A549 (cell line): ENCODE measurements around the gene HPCAL1. TPM values are rescaled to one million over a fixed set of nuclear protein-coding genes. Genes with fewer than 3 reads are reported as not detected.

Experiments used
- ATAC-seq, 2 experiments: fragments of 200-7000 bp in 1 of 2; fragments of >200 bp in 1 of 2; cut with Nextera tagmentation in 1 of 2; cut with Tn5 transposase in 1 of 2; 3 replicates each; pipeline versions ENCODE4 v1.8.0 to v1.9.1; 2018 to 2020; ENCODE audit warnings: mild to moderate bottlenecking in 1 of 2, moderate library complexity in 1 of 2
- CTCF ChIA-PET: fragments of 300-600 bp; sonication (Branson Sonifier 250); formaldehyde crosslinking; extraction: SDS; loops from one replicate; lab custom pipeline; 2021; ENCODE audit warnings: antibody characterized with exemption, inconsistent platforms; lab: Yijun Ruan, JAX
- POLR2A ChIA-PET: fragments of 350-600 bp; formaldehyde crosslinking; extraction: SDS; loops from one replicate; lab custom pipeline; 2021; ENCODE audit warnings: antibody characterized with exemption, inconsistent platforms; lab: Yijun Ruan, JAX
- DNase-seq, 2 experiments: peaks; one replicate each; pipeline versions ENCODE4 v3.0.0 to v3.0.0-alpha.2; 2011 to 2016; ENCODE audit warnings: low read depth in 1 of 2, low spot score in 1 of 2
- FAIRE-seq: peaks from 2 replicates; lab custom pipeline; 2011; peaks lifted over from hg19 to GRCh38; lab: Jason Lieb, UNC
- H3K27ac ChIP-seq, 2 experiments: fragments of >200 bp; sonication (Bioruptor Twin); formaldehyde crosslinking; 3 replicates each; pipeline ENCODE4 v1.5.1; 2016 to 2017
- H3K4me1 ChIP-seq: fragments of >200 bp; sonication (Bioruptor Twin); formaldehyde crosslinking; 3 replicates; pipeline ENCODE4 v1.6.1; 2016
- H3K4me2 ChIP-seq: fragments of >200 bp; sonication (Bioruptor Twin); formaldehyde crosslinking; 3 replicates; pipeline ENCODE4 v1.6.1; 2016
- H3K4me3 ChIP-seq: fragments of >200 bp; sonication (Bioruptor Twin); formaldehyde crosslinking; 3 replicates; pipeline ENCODE4 v1.5.1; 2016
- H3K9me3 ChIP-seq: fragments of >200 bp; sonication (Bioruptor Twin); formaldehyde crosslinking; 3 replicates; pipeline ENCODE4 v1.6.1; 2016
- CBX2 ChIP-seq: fragments of 200-600 bp; sonication (generic); IDR thresholded peaks from 2 replicates; pipeline ENCODE4 v1.6.1; 2016; ENCODE audit warnings: low read depth, mild to moderate bottlenecking, borderline replicate concordance
- CBX8 ChIP-seq: fragments of 200-600 bp; sonication (generic); IDR thresholded peaks from 2 replicates; pipeline ENCODE4 v1.6.1; 2016
- CHD4 ChIP-seq: fragments of 200-600 bp; sonication (generic); IDR thresholded peaks from 2 replicates; pipeline ENCODE4 v1.6.1; 2016; ENCODE audit warnings: antibody characterized with exemption, mild to moderate bottlenecking, borderline replicate concordance
- CTCF ChIP-seq: fragments of >200 bp; sonication (Bioruptor Twin); formaldehyde crosslinking; IDR thresholded peaks from 3 replicates; pipeline ENCODE4 v1.5.1; 2016
- EHMT2 ChIP-seq: fragments of 200-600 bp; sonication (generic); IDR thresholded peaks from 2 replicates; pipeline ENCODE4 v1.6.1; 2016; ENCODE audit warnings: antibody characterized with exemption, low read depth, mild to moderate bottlenecking, moderate library complexity
- FOSB ChIP-seq: fragments of 250-450 bp; sonication (Bioruptor Pico); IDR thresholded peaks from 2 replicates; pipeline ENCODE4 v1.5.0; 2020; ENCODE audit warnings: mild to moderate bottlenecking, moderate library complexity
- GATA3 ChIP-seq: IDR thresholded peaks from 2 replicates; pipeline ENCODE4 v1.6.1; 2012; ENCODE audit warnings: borderline replicate concordance
- HDAC2 ChIP-seq: fragments of 200-600 bp; sonication (generic); IDR thresholded peaks from 2 replicates; pipeline ENCODE4 v1.6.1; 2016
- KDM1A ChIP-seq: fragments of 200-600 bp; sonication (generic); IDR thresholded peaks from 2 replicates; pipeline ENCODE4 v1.6.1; 2016; ENCODE audit warnings: low read depth, mild to moderate bottlenecking
- MAFK ChIP-seq: fragments of 450-650 bp; IDR thresholded peaks from 2 replicates; pipeline ENCODE4 v1.6.1; 2014; ENCODE audit not compliant: partially characterized antibody
- NPAS2 ChIP-seq: fragments of 250-450 bp; sonication (Bioruptor Pico); IDR thresholded peaks from 2 replicates; pipeline ENCODE4 v1.8.0; 2022; ENCODE audit warnings: mild to moderate bottlenecking, moderate library complexity, borderline replicate concordance
- POLR2A ChIP-seq: IDR thresholded peaks from 2 replicates; pipeline ENCODE4 v1.6.1; 2012; ENCODE audit warnings: mild to moderate bottlenecking, low read length
- POLR2AphosphoS2 ChIP-seq: conservative IDR thresholded peaks from 2 replicates; pipeline ENCODE4 v1.6.1; 2012; ENCODE audit warnings: low read length, improper control_type of control experiment, inconsistent platforms
- RCOR1 ChIP-seq: fragments of 150-350 bp; IDR thresholded peaks from 2 replicates; pipeline ENCODE4 v1.6.1; 2014; ENCODE audit warnings: antibody characterized with exemption, low read length, low read depth
- REST ChIP-seq: fragments of 200-600 bp; sonication (generic); IDR thresholded peaks from 2 replicates; pipeline ENCODE4 v1.6.1; 2016; ENCODE audit warnings: antibody characterized with exemption, mild to moderate bottlenecking, moderate library complexity
- RFX5 ChIP-seq: fragments of 450-650 bp; IDR thresholded peaks from 2 replicates; pipeline ENCODE4 v1.7.1; 2014; ENCODE audit warnings: antibody characterized with exemption, mild to moderate bottlenecking, moderate library complexity
- SMC3 ChIP-seq: fragments of >200 bp; sonication (Bioruptor Twin); formaldehyde crosslinking; IDR thresholded peaks from 3 replicates; pipeline ENCODE4 v1.6.1; 2018; ENCODE audit warnings: inconsistent platforms
- TFCP2L1 ChIP-seq: fragments of 250-450 bp; sonication (Bioruptor Pico); IDR thresholded peaks from 2 replicates; pipeline ENCODE4 v1.5.0; 2021; ENCODE audit warnings: mild to moderate bottlenecking
- ZFP36 ChIP-seq: fragments of 450-650 bp; IDR thresholded peaks from 2 replicates; pipeline ENCODE4 v1.6.1; 2014; ENCODE audit warnings: borderline replicate concordance; ENCODE audit not compliant: partially characterized antibody
- ZNF302 ChIP-seq: fragments of 250-450 bp; sonication (Bioruptor Pico); IDR thresholded peaks from 2 replicates; pipeline ENCODE4 v1.9.0; 2021; ENCODE audit warnings: inconsistent platforms, mild to moderate bottlenecking, moderate library complexity
- ZSCAN20 ChIP-seq: fragments of 250-450 bp; sonication (Bioruptor Pico); IDR thresholded peaks from 2 replicates; pipeline ENCODE4 v1.8.0; 2022; ENCODE audit warnings: mild to moderate bottlenecking, moderate library complexity
- WGBS: methylation state at CpG from one replicate; pipeline ENCODE4 v1.1.6; 2017; ENCODE audit errors: missing lambda C conversion rate; 5-methylcytosine and 5-hydroxymethylcytosine counted together
- polyA plus RNA-seq, 4 experiments: library from polyadenylated mRNA; depleted of rRNA in 3 of 4; stranded (reverse); fragments of >200 nt; fragmentation: RNase III in 1 of 4; extraction: RNeasy Plus Mini Kit Qiagen cat#74134 plus additional on column Dnase treatment in 1 of 4; gene quantifications; 2 replicates in 3 of 4; 3 replicates in 1 of 4; pipeline ENCODE4 v1.2.3, GENCODE V29; 2011 to 2017

The HPCAL1 gene
- polyA plus RNA-seq, 2 of the 4 experiments (the other 2 are of a cell fraction) = 44.4 to 66.4 TPM

- no peak for FAIRE-seq
- 77% methylated on average over 14 of the region's 14 CpGs for WGBS
- CTCF ChIA-PET = interaction anchor here (0.9 to 2.6 kb wide), 4 partner anchors 8 to 275 kb away, joined by 3 to 17 read pairs (median 6); partner anchors contain the start of gene RRM2
- peaks cover 43% of the 10 kb centered on the region for H3K4me1 ChIP-seq
- no peak overlapping the region for H3K4me3 ChIP-seq
- TF ChIP-seq REST = no peak
- no peak for TF ChIP-seq RFX5
- no peak for TF ChIP-seq CBX8
- TF ChIP-seq CTCF = no peak
- no peak for TF ChIP-seq ZSCAN20 (CRISPR knock-in tag)
- no peak for TF ChIP-seq CHD4
- no peak for TF ChIP-seq EHMT2
- TF ChIP-seq TFCP2L1 (CRISPR knock-in tag) = no peak
- TF ChIP-seq, all 56 proteins: peak for 0
- POLR2A ChIA-PET = no interaction called here
- no peak overlapping the region for H3K4me2 ChIP-seq
- ATAC-seq = no peak
- peak overlapping the region in 1 of 2 experiments; percentile 45; a peak in 2 of 6 replicates for H3K27ac ChIP-seq
- no peaks in the 10 kb centered on the region for H3K9me3 ChIP-seq
- DNase-seq = no peak
These were observed 95.8 kb downstream of the HPCAL1 start for GRCh38 chr2:10398496-10398895.

GRCh38 chr2:10399358-10399757 lies 96.7 kb downstream of the HPCAL1 start:
- TF ChIP-seq ZFP36 = no peak
- no peak for TF ChIP-seq KDM1A
- no peak for TF ChIP-seq HDAC2
- TF ChIP-seq NPAS2 (CRISPR knock-in tag) = no peak
- no peak for TF ChIP-seq POLR2A
- TF ChIP-seq GATA3 = no peak
- no peak for TF ChIP-seq POLR2AphosphoS2
- TF ChIP-seq FOSB = no peak
- TF ChIP-seq ZSCAN20 (CRISPR knock-in tag) = no peak
- TF ChIP-seq SMC3 = no peak
- no peak for TF ChIP-seq CBX2
- no peak for TF ChIP-seq ZNF302
- no peak for TF ChIP-seq MAFK
- FAIRE-seq = no peak
- no peak overlapping the region for H3K4me2 ChIP-seq
- H3K4me3 ChIP-seq = no peak overlapping the region
- H3K9me3 ChIP-seq = no peaks in the 10 kb centered on the region
- no peak for DNase-seq
- no peak overlapping the region for H3K27ac ChIP-seq
- no peak for ATAC-seq
- peaks cover 49% of the 10 kb centered on the region for H3K4me1 ChIP-seq
- WGBS = 39% methylated on average over 8 of the region's 16 CpGs
- ChIA-PET CTCF (interaction anchor here (1.2 to 2.6 kb wide), 3 partner anchors 9 to 257 kb away, joined by 3 to 17 read pairs (median 3); no protein-coding TSS in a partner anchor), POLR2A (no interaction called here)

- H3K4me2 ChIP-seq = no peak overlapping the region
- no peak for ATAC-seq
- H3K4me1 ChIP-seq = peaks cover 56% of the 10 kb centered on the region
- no peaks in the 10 kb centered on the region for H3K9me3 ChIP-seq
- FAIRE-seq = no peak
- POLR2A ChIA-PET = no interaction called here
- no peak overlapping the region for H3K4me3 ChIP-seq
- H3K27ac ChIP-seq = peak overlapping the region in 1 of 2 experiments; percentile 95; a peak in 3 of 6 replicates
- 89% methylated on average over 14 of the region's 14 CpGs for WGBS
- CTCF ChIA-PET = interaction anchor here (1.2 kb wide), 1 partner anchor 9 kb away, joined by 3 read pairs; no protein-coding TSS in a partner anchor
- TF ChIP-seq RCOR1 = no peak
- no peak for TF ChIP-seq KDM1A
- no peak for TF ChIP-seq MAFK
- DNase-seq = no peak
These were observed 97.3 kb downstream of the HPCAL1 start for GRCh38 chr2:10400002-10400401.
